HUES48 (cell line): ENCODE measurements around the gene LCE2D.

Experiments
- H3K27ac ChIP-seq: one replicate; pipeline ENCODE4 v1.7.0; 2013; ENCODE audit warnings: low read depth, low read length, inconsistent platforms
- H3K27me3 ChIP-seq: 2 replicates; pipeline ENCODE4 v1.6.1; 2013; ENCODE audit warnings: mild to moderate bottlenecking, low read length; ENCODE audit not compliant: control insufficient read depth, insufficient read depth
- H3K36me3 ChIP-seq: 2 replicates; pipeline ENCODE4 v1.6.1; 2013; ENCODE audit warnings: low read length; ENCODE audit not compliant: control insufficient read depth, insufficient read depth
- H3K4me1 ChIP-seq: 2 replicates; pipeline ENCODE4 v1.6.1; 2013; ENCODE audit warnings: mild to moderate bottlenecking, low read length; ENCODE audit not compliant: control insufficient read depth, insufficient read depth
- H3K4me3 ChIP-seq: 2 replicates; pipeline ENCODE4 v1.5.1; 2013; ENCODE audit warnings: mild to moderate bottlenecking, low read depth, low read length
- H3K9ac ChIP-seq: 2 replicates; pipeline ENCODE4 v1.6.1; 2013; ENCODE audit warnings: mild to moderate bottlenecking, low read depth, low read length, moderate library complexity
- H3K9me3 ChIP-seq: 2 replicates; pipeline ENCODE4 v1.6.1; 2013; ENCODE audit warnings: low read length; ENCODE audit not compliant: control insufficient read depth, insufficient read depth

The LCE2D gene

DNA sequence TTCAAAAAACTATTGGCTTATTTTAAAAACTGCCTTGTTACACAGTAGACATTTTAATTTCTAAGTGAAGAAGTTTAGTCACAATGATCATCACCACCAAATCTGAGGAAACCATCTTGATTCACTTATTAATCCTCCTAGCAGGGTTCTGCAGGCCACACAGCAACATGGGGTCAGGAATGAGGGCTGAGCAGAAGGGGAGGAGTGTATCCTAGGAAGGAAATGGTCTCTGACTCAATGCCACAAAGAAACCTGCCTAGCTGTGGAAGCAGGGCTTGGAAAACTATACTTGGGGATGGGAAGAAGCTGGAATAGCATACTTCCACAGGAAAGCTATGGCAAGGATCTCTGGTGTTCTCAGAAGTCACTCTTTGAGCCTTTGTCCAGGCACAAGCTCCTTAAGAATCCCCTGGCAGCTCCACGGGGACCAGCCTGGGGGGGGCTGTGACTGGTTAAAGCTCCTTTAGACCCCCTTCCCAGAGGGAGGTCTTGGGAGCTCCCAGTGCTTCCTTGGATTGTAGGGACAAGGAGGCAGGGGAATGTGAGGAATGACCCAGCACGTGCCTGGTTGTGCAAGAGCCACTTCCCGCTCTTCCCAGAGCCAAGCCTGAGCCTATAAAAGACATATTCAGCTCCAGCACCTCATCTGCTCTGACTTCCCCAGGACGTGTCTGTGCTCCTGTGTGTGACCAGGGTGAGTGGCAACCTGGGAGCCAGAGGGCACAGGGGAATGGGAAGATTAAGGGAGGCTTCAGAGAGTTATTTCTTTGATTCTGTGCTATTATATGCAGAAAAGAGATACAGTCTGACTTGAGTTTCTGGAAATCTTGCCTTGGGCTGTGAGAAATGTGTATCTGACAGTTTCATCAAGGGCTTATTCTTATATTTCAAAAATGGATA lies 34.8 kb downstream of the LCE2D start, which contains the start of gene LCE2A:
TSS of gene LCE2A (plus strand) at position 645 of the 900 bp plus-strand sequence. CDS start 557 bp downstream, outside the sequence.
- H3K9ac ChIP-seq = no peak within 1 kb of the TSS
- no peak within 1 kb of the TSS; the same call in 1 of the 2 replicates for H3K4me3 ChIP-seq
- H3K27ac ChIP-seq = no peak within 1 kb of the TSS
- no peaks in the 10 kb centered on the region for H3K36me3 ChIP-seq
- peaks cover 73% of the 10 kb centered on the region for H3K9me3 ChIP-seq
- H3K27me3 ChIP-seq = no peaks in the 10 kb centered on the region
- no peaks in the 10 kb centered on the region for H3K4me1 ChIP-seq

DNA sequence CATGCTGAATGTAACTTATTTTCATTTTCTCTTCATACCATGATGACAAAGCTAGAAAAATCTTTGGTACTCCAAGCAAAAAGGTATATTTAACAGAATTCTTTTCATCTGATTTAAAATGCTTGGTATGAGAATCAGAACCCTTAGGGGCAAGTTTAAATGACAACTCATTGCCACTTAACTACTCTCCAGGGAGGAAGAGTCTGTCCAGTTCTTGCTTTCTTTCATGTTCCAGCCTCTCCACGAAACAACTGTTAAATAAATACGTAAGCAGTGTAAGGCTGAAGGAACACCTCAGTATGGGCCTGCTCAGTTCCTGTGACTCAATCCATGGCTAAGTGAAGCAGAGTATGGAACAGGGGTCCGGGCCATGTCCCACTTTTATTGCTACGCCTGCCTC lies 36.6 kb downstream of the LCE2D start:
- H3K9ac ChIP-seq = no peak overlapping the region
- no peak overlapping the region for H3K27ac ChIP-seq
- H3K4me3 ChIP-seq = no peak overlapping the region
- no peaks in the 10 kb centered on the region for H3K27me3 ChIP-seq
- no peaks in the 10 kb centered on the region for H3K36me3 ChIP-seq
- H3K4me1 ChIP-seq = no peaks in the 10 kb centered on the region
- peaks cover 89% of the 10 kb centered on the region for H3K9me3 ChIP-seq

DNA sequence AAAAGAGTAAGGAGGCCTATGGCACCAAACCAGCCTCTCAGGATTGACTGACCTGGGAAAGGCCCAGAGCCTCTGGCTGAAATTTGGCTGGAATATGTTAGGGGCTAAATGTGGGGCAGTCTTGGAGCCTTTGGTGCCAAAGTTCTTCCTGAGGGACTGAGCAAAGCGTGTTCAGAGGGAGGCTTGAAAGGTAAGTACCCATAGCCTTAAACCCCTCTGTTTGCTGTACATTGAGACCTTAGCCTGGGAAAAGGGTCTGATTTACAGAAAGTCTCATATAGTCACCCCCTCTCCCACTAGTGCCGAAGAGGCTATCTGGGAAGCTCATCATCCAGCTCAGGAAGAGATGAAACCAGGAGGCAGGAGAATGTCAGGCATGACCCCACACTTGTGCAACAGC lies 44.7 kb downstream of the LCE2D start, which contains the start of gene LCE4A:
TSS of gene LCE4A (plus strand) at position 301 of the 400 bp plus-strand sequence. CDS start 916 bp downstream, outside the sequence.
- H3K27ac ChIP-seq = no peak within 1 kb of the TSS
- no peaks in the 10 kb centered on the region for H3K36me3 ChIP-seq
- H3K9ac ChIP-seq = no peak within 1 kb of the TSS
- H3K27me3 ChIP-seq = no peaks in the 10 kb centered on the region
- peaks cover 95% of the 10 kb centered on the region for H3K9me3 ChIP-seq
- no peaks in the 10 kb centered on the region for H3K4me1 ChIP-seq
- H3K4me3 ChIP-seq = no peak within 1 kb of the TSS
